ENCODE measurements around the gene INSRR. TPM values are rescaled to one million over a fixed set of nuclear protein-coding genes. Genes with fewer than 3 reads are reported as not detected.

The INSRR gene
- total and polyA plus RNA-seq, 9 of the 15 experiments (the other 6 are each of a cell fraction or from before 2014, with no cell fraction given) = 0.03 to 0.18 (median 0.06) TPM; not detected in 3

DNA sequence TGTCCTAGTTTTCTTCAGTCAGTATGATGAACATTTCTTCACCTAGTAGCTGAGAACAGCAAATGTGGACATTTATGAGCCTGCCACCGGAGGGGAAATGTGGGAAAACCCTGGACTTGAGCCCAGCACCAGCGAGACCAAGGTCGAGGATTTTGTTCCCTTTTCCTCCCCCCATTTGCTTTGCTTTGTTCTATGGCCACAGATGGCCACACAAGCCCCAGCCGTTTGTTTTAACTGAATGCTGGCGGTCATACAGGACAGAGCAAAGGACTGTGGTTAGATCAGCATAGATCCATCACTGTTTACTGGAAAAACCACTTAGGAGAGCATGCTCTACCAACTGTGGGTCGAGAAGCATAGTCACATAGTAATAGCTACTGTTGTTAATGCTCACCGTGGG is 63.1 kb downstream of the INSRR start (continued):
- no peak for TF ChIP-seq KLF6 (CRISPR knock-in tag; IDR thresholded peaks at IDR 0.05; ENCODE audit: borderline replicate concordance)

DNA sequence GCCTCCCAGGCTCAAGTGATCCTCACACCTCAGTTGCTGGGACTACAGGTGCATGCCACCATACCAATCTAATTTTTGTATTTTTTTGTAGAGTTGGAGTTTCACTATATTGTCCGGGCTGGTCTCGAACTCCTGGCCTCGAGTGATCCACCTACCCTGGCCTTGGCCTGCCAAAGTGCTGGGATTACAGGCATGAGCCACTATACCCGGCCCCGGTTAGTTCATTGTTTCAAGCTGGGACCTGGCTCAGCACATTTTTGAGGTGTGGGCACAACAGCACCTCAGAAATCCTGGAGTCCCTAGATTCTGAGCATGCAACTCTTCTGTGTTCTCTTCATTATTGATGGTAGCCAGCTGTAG is 63.6 kb downstream of the INSRR start:
- Histone ChIP-seq H3K27me3 (ENCODE audit: control insufficient read depth in 2 of 2, insufficient read depth in 2 of 2, low read length in 2 of 2) (no peaks in the 10 kb centered on the region), H3K36me3 (ENCODE audit: control insufficient read depth, insufficient read depth, low read length) (peaks cover 99% of the 10 kb centered on the region), H4K20me1 (replicated peaks; ENCODE audit: control insufficient read depth, insufficient read depth, low read length) (peaks cover 14% of the 10 kb centered on the region; the same call in 1 of the 2 replicates), H3K27ac (ENCODE audit: extremely low read depth, low read depth, low read length) (no peak overlapping the region), H3K79me2 (ENCODE audit: control insufficient read depth, insufficient read depth, low read length) (no peaks in the 10 kb centered on the region), H3K9me3 (replicated peaks; ENCODE audit: control insufficient read depth, insufficient read depth, low read depth, low read length) (no peaks in the 10 kb centered on the region), H3K4me1 (replicated peaks in 1 of 2; ENCODE audit: control insufficient read depth in 2 of 2, insufficient read depth in 2 of 2, low read length in 2 of 2) (no peaks in the 10 kb centered on the region), H3K4me3 (no peak overlapping the region), H2AFZ (ENCODE audit: low read depth, low read length) (no peak overlapping the region), H3K9me1 (ENCODE audit: control insufficient read depth, insufficient read depth, low read length) (no peaks in the 10 kb centered on the region), H3K9ac (ENCODE audit: insufficient read depth in 1 of 2, low read depth in 2 of 2, low read length in 2 of 2) (no peak overlapping the region), H3K4me2 (ENCODE audit: insufficient read depth, low read length) (no peak overlapping the region)
- DNase-seq (ENCODE audit: extremely low read depth in 1 of 4, low spot score in 3 of 4) (no peak), ATAC-seq (no peak), FAIRE-seq (no peak)
- no peak for TF ChIP-seq ZNF134 (CRISPR knock-in tag; conservative IDR thresholded peaks at IDR 0.05)
- TF ChIP-seq KDM2B (CRISPR knock-in tag; IDR thresholded peaks at IDR 0.05) = no peak
- ChIA-PET POLR2A (interaction anchor here (0.6 to 2.7 kb wide), 4 partner anchors 9 to 107 kb away, joined by 3 to 8 read pairs (median 3); no protein-coding TSS in a partner anchor), CTCF (ENCODE audit: low intra/inter-chr PET ratio) (no interaction called here)
- no TSS peak for BruUV-seq (replicated peaks)
- WGBS (ENCODE audit: insufficient coverage, low coverage, missing lambda C conversion rate) = 92% methylated on average over 5 of the region's 5 CpGs
- in situ Hi-C loops (cut with MboI) = no loop called here
- intact Hi-C loops (cut with micrococcal nuclease) = loop anchor here (5.0 kb wide), 1 partner anchor 37 kb away; no protein-coding TSS in a partner anchor

Measured in K562 (cell line).